Lower lobe of right lung (tissue), 2 donors: ENCODE measurements around the gene GTF2H1. TPM values are rescaled to one million over a fixed set of nuclear protein-coding genes. Genes with fewer than 3 reads are reported as not detected.

Source experiments
- ATAC-seq, 2 donors: fragments of 200-7000 bp; cut with Tn5 transposase; one replicate each; pipeline ENCODE4 v1.9.1; 2020 to 2022; ENCODE audit warnings: mild to moderate bottlenecking in 2 of 2, moderate library complexity in 2 of 2
- DNase-seq: peaks from one replicate; pipeline ENCODE4 v3.0.0-alpha.2; 2020
- H3K27ac ChIP-seq: fragments of 200-600 bp; one replicate; pipeline ENCODE4 v1.8.0; 2022
- H3K27me3 ChIP-seq: fragments of 200-600 bp; one replicate; pipeline ENCODE4 v1.8.0; 2022; ENCODE audit warnings: low read depth
- H3K36me3 ChIP-seq: fragments of 200-600 bp; one replicate; pipeline ENCODE4 v1.8.0; 2022; ENCODE audit warnings: mild to moderate bottlenecking
- H3K4me1 ChIP-seq: fragments of 200-600 bp; one replicate; pipeline ENCODE4 v1.8.0; 2022
- H3K4me3 ChIP-seq: fragments of 200-600 bp; one replicate; pipeline ENCODE4 v1.8.0; 2022; ENCODE audit warnings: mild to moderate bottlenecking
- H3K9me3 ChIP-seq: fragments of 200-600 bp; one replicate; pipeline ENCODE4 v1.8.0; 2022
- intact Hi-C: fragments of 100-400 bp; cut with DNase I; formaldehyde crosslinking; loops from one replicate; pipeline ENCODE4 v1.11.0; 2022
- total RNA-seq: library from RNA; stranded (reverse); fragmentation: NEBNext Ultra II Directional; extraction: Animal tissue kit (Norgen Biotek cat#: 25700); gene quantifications from one replicate; pipeline ENCODE4 v1.2.1, GENCODE V29; 2021
- TF ChIP-seq, protein P1 (sequence below): fragments of 200-600 bp; IDR thresholded peaks from one replicate; pipeline ENCODE4 v1.8.0; 2022; ENCODE audit warnings: antibody characterized with exemption, mild to moderate bottlenecking
- donor health status: DM: no; HTN: yes; CAD: no; lungs with severe emphysema.

The GTF2H1 gene
- total RNA-seq, 1 donor from 2014 or later, result 38.3 TPM

GRCh38 chr11:18307461-18308139, 14.8 kb upstream of the GTF2H1 start:
- intact Hi-C loops, result no loop called here
- no peak overlapping the region for H3K4me3 ChIP-seq
- H3K9me3 ChIP-seq, result no peaks in the 10 kb centered on the region
- H3K4me1 ChIP-seq, result peaks cover 14% of the 10 kb centered on the region
- TF ChIP-seq, protein P1, sequence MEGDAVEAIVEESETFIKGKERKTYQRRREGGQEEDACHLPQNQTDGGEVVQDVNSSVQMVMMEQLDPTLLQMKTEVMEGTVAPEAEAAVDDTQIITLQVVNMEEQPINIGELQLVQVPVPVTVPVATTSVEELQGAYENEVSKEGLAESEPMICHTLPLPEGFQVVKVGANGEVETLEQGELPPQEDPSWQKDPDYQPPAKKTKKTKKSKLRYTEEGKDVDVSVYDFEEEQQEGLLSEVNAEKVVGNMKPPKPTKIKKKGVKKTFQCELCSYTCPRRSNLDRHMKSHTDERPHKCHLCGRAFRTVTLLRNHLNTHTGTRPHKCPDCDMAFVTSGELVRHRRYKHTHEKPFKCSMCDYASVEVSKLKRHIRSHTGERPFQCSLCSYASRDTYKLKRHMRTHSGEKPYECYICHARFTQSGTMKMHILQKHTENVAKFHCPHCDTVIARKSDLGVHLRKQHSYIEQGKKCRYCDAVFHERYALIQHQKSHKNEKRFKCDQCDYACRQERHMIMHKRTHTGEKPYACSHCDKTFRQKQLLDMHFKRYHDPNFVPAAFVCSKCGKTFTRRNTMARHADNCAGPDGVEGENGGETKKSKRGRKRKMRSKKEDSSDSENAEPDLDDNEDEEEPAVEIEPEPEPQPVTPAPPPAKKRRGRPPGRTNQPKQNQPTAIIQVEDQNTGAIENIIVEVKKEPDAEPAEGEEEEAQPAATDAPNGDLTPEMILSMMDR, result no peak
- peaks cover 90% of the 10 kb centered on the region for H3K36me3 ChIP-seq
- DNase-seq (no peak), ATAC-seq (no peak)
- H3K27me3 ChIP-seq, result no peaks in the 10 kb centered on the region
- no peak overlapping the region for H3K27ac ChIP-seq

DNA sequence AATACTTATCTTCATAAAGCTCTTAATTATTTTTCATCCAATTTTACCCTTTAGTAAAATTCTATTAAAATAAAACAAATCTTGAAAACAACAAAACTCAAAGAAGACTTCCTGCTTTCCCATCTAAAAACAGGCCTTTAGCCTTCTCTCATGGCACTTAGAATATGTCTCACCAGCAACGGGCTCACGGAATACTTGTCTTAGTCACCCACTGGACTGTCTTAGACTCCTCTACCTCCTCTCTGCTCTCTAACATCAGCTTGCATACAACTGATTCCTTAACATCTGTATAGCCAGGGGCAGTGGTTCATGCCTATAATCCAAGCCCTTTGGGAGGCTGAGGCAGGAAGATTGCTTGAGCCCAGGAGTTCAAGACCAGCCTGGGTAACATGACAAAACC, 14.1 kb upstream of the GTF2H1 start:
- peaks cover 85% of the 10 kb centered on the region for H3K36me3 ChIP-seq
- intact Hi-C loops, result no loop called here
- H3K27ac ChIP-seq, result no peak overlapping the region
- no peak overlapping the region for H3K4me3 ChIP-seq
- no peak for ATAC-seq
- no peaks in the 10 kb centered on the region for H3K9me3 ChIP-seq
- H3K27me3 ChIP-seq, result no peaks in the 10 kb centered on the region
- no peak for DNase-seq
- TF ChIP-seq, protein P1, result no peak
- peaks cover 21% of the 10 kb centered on the region for H3K4me1 ChIP-seq

DNA sequence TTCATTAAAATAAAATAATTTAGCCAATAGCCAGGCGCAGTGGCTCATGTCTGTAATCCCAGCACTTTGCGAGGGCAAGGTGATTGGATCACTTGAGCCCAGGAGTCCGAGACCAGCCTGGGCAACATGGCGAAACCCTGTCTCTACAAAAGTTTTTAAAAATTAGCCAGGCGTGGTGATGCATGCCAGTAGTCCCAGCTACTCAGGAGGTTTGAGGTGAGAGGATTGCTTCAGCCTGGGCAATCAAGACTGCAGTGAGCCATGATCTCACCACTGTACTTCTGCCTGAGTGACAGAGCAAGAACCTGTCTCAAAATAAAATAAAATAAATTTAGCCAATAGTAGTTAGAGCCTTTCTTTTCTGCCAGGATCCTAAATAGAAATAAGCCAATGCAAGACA, 12.7 kb upstream of the GTF2H1 start:
- H3K4me1 ChIP-seq, result peaks cover 26% of the 10 kb centered on the region
- H3K9me3 ChIP-seq, result no peaks in the 10 kb centered on the region
- intact Hi-C loops, result no loop called here
- DNase-seq, result no peak
- no peak overlapping the region for H3K4me3 ChIP-seq
- H3K27ac ChIP-seq, result no peak overlapping the region
- H3K27me3 ChIP-seq, result no peaks in the 10 kb centered on the region
- H3K36me3 ChIP-seq, result peaks cover 71% of the 10 kb centered on the region
- TF ChIP-seq, protein P1, result no peak
- ATAC-seq, result no peak

DNA sequence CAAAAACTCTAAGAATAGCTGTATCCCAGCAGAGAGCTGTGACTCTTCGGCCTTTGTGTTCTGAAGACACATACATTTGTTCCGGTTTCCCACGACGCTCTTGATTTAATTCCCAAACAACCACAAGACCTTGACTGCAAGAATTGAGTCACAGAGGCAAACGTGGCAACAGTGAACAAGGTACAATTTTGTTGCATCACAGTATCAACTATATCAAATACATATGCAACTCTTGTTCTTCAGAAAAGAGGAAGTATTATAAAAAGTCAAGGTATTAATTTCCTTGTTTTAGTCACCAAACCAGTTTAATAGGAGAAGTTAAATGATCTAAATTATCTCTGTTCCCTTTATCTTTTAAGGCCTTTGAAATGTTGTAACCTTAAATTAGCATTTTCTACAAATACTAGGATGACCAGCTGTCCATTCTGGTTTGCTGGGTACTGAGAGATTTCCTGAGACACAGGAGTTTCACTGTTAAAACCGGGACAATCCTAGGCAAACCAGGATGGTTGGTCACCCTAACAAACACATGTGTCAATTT, 11.5 kb upstream of the GTF2H1 start:
- Histone ChIP-seq H3K9me3 (no peaks in the 10 kb centered on the region), H3K4me1 (peaks cover 32% of the 10 kb centered on the region), H3K27ac (no peak overlapping the region), H3K4me3 (no peak overlapping the region), H3K27me3 (no peaks in the 10 kb centered on the region), H3K36me3 (peaks cover 60% of the 10 kb centered on the region)
- TF ChIP-seq, protein P1, result no peak
- DNase-seq (no peak), ATAC-seq (no peak)
- intact Hi-C loops, result no loop called here

GRCh38 chr11:18312012-18312411, 10.4 kb upstream of the GTF2H1 start:
- Histone ChIP-seq H3K27me3 (no peaks in the 10 kb centered on the region), H3K9me3 (no peaks in the 10 kb centered on the region), H3K36me3 (peaks cover 50% of the 10 kb centered on the region), H3K4me1 (peaks cover 32% of the 10 kb centered on the region), H3K27ac (peak overlapping the region; percentile 59), H3K4me3 (no peak overlapping the region)
- intact Hi-C loops, result no loop called here
- TF ChIP-seq, protein P1, result no peak
- ATAC-seq (no peak), DNase-seq (no peak)
